AG10803 (cell line): ENCODE data around the gene PRPF18.

Source experiments
- DNase-seq: peaks from one replicate; pipeline ENCODE4 v3.0.0; 2010; ENCODE audit warnings: low read depth
- H3K4me3 ChIP-seq: 2 replicates; pipeline ENCODE4 v1.5.1; 2011; ENCODE audit warnings: mild to moderate bottlenecking, low read length, control low read depth
- TF ChIP-seq, protein P1 (sequence below): conservative IDR thresholded peaks from 2 replicates; pipeline ENCODE4 v1.5.1; 2011; ENCODE audit warnings: mild to moderate bottlenecking, low read length, control low read depth, inconsistent platforms

Gene PRPF18

DNA sequence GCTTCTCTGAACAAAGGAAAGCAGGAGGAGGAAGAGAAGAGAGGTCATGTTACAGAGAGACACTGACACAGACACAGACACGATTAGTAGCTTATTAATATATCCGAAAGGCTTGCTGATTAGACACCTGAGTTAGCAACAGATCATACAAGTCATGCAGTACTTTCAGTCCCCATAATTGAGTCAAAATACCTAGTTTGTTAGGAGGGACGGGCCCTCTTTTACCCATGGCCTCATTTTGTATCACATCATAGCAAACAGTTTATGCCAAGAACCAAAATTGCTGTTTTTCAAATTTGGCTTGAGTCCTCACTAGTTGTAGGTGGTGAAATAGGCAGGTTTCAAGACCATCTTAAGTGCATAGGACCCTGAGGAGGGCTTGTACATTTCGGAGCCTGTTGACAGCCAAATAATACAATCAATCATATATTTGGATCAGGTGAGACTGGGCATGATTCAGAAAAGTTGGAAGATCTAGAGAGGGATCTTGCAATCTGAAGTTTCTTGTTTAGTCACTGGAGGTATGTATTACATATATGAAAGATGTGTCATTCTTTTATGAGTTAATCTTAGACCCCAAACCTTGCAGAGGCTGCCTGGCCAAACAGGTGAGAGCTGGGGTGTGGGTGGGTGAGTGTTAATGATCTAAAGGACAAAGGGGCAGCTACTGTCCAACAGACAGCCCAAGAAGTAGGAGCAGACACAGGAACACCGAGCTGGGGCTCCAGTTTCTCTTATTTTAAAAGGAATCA lies 65.4 kb downstream of the PRPF18 start:
- no peak for DNase-seq

DNA sequence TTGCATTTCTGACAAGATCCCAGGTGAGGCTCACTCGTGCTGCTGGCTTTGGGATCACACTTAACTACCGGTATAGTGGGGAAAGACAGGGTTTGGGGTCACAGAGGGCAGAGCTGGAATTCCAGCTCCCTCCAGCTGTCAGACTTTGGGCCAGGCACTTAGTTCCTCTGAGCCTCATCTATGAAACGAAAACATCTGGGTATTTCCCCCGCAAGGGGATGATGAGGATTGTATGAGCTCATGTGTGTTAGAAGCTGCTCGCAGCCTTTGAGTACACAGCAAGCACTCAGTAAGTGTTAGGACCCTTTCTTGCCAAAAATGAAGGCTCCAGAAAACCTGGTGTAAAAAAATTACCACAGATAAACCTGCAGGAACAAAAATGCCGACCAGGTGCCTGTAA lies 66.1 kb downstream of the PRPF18 start:
- no peak for DNase-seq
- no peak overlapping the region for H3K4me3 ChIP-seq
- TF ChIP-seq, protein P1, sequence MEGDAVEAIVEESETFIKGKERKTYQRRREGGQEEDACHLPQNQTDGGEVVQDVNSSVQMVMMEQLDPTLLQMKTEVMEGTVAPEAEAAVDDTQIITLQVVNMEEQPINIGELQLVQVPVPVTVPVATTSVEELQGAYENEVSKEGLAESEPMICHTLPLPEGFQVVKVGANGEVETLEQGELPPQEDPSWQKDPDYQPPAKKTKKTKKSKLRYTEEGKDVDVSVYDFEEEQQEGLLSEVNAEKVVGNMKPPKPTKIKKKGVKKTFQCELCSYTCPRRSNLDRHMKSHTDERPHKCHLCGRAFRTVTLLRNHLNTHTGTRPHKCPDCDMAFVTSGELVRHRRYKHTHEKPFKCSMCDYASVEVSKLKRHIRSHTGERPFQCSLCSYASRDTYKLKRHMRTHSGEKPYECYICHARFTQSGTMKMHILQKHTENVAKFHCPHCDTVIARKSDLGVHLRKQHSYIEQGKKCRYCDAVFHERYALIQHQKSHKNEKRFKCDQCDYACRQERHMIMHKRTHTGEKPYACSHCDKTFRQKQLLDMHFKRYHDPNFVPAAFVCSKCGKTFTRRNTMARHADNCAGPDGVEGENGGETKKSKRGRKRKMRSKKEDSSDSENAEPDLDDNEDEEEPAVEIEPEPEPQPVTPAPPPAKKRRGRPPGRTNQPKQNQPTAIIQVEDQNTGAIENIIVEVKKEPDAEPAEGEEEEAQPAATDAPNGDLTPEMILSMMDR = no peak

More for the DNA sequence above, 65.4 kb downstream of the PRPF18 start:
- TF ChIP-seq, protein P1 = no peak
- no peak overlapping the region for H3K4me3 ChIP-seq

DNA sequence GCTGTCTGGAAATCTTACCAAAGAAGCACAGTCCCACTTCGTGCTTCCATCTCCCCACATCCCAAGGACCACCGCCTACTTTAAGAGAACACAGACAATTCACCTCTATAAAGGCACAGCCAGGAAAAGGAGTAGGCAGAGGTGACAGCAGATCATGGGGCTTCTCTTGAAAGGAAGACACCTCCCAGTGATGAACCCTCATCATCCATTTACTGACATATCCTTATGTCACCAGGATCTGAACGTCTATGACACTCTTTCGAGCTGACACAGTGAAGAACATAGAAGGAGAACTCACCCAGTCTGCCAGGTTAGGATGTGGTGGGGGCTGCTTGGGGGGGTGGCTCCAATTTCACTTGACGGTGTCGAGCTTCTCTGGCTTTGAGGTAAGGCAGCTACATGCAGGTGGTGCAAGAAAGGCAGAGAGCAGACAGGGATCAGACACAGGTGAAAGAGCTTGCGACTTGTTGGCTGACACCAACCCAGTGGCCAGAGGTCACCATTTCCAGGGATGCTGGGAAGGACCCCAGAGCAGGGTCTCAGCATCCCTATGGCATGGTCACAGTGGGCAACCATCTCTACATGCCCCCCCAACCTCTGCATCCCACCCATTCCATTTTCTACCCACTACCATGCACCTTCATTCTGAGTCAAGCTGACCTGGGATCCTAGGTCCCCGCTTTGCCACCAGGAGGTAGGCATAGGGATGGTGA lies 67.5 kb downstream of the PRPF18 start:
- DNase-seq = no peak
- no peak overlapping the region for H3K4me3 ChIP-seq
- TF ChIP-seq, protein P1 = no peak

DNA sequence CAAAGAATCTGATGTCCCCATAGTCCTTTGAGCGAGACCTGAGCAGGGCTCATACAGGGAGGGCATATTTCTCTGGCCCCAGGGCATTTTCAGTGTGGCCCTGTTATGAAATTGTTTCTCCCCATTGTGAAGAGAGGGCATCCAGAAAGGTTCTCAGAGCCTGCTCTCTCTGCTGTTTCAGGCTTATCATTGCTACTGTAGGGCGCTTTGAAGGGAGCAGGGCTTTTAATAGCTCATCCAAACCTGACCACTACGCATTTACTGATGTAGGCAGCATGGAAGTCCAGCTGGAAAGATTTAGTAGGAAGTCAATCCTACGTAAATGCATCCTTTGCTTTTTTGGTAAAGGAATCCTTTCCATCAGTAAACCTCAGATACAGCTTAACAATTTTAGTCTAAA lies 68.1 kb downstream of the PRPF18 start:
- no peak for DNase-seq
- no peak overlapping the region for H3K4me3 ChIP-seq
- TF ChIP-seq, protein P1 = no peak

DNA sequence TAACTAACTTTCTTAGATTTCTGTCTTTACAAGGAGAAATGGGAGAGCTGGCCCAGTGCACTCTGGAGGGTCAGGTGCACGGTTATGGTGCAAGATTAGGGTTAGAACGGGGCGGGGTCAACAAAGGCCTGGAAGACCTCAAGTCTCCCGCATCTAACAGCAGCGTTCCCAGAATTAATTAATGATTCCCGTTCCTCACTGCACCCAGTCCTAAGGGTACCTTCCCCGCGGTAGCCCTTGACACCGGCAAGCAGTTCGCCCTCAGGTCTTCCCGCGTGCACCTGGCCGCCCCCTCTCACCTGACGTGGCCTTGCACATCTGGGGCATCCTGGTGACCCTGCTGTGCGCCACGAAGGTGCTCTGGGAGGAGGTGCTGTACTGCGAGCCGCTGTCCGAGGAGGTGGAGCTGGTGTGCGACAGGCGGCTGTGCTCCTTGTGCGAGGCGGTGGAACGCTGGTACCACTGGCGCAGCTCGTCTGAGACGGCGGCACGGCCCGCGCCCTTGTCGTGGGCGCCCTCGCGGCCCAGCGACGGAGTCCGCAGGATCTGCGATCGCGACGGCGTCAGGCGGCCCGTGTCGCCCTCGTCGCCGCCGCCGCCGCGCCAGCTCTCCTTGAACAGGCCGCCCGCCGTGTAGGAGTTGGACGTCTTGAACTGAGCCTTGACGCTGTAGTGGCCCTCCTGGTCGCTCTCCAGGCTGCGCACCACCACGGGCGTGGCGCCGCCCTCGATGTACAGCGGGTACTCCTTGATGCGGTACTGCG lies 69.8 kb downstream of the PRPF18 start:
- TF ChIP-seq, protein P1 = no peak
- no peak for DNase-seq
- no peak overlapping the region for H3K4me3 ChIP-seq

DNA sequence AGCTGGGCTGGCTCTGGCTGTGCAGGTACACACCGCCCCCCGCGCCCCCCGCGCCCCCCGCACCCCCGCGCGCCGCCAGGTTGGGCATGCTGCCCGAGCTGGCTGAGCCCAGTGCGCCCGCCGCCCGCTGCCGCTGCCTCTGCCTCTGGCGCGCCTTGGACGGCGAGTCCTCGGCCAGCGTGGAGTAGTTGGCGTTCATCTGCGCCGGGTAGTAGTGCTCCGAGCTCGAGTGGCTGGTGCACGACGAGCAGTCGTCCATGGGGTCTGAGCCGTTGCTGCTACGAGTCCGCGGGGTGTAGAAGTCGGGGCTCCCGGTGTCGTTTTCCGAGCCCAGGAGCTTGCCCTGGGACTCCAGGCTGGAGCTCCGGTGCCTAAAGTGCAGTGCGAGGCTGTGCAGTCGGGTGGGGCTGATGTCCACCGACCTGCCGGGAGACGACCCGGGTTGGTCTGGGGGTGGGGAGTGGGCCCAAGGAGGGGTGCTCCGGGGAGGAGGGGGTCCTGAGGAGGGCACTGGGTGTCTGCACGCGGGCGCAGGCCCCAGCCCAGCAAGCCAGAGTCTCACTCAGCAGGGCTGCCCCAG lies 70.4 kb downstream of the PRPF18 start:
- TF ChIP-seq, protein P1 = no peak
- H3K4me3 ChIP-seq = no peak overlapping the region
- DNase-seq = no peak
